Retinal pigment epithelial cell (primary cell): Measurements from ENCODE around the gene ALG2.

Experiments used
- DNase-seq: peaks from one replicate; pipeline ENCODE4 v3.0.0-alpha.2; 2010; ENCODE audit warnings: low read depth
- H3K4me3 ChIP-seq: 2 replicates; pipeline ENCODE4 v1.5.1; 2011; ENCODE audit warnings: mild to moderate bottlenecking, low read length, control low read depth, moderate library complexity
- TF ChIP-seq, protein P1 (sequence below): conservative IDR thresholded peaks from 2 replicates; pipeline ENCODE4 v1.5.1; 2011; ENCODE audit warnings: low read depth, low read length, control low read depth, inconsistent platforms

ALG2 gene

DNA sequence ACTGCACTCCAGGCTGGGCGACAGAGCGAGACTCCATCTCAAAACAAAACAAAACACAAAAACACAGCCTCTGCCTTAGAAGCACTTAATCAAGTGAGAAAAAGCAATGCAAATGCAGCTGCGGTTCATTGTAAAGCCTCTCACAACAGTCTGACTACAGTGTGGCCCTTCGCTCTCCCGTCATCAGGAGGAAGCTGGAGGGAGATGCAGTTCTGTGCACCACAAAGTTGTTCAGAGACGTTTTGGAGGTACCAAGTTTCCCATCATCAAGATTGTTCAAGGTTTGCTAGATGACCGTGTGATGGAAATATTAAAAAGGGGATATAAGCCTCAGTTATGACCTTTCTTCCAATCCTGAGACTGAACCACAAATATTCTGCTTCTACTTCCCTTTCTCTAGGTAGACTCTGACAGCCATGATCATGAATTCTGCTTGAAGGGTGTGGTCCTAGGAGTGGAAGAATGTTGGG lies 41.2 kb upstream of the ALG2 start:
- H3K4me3 ChIP-seq, result no peak overlapping the region
- TF ChIP-seq, protein P1, sequence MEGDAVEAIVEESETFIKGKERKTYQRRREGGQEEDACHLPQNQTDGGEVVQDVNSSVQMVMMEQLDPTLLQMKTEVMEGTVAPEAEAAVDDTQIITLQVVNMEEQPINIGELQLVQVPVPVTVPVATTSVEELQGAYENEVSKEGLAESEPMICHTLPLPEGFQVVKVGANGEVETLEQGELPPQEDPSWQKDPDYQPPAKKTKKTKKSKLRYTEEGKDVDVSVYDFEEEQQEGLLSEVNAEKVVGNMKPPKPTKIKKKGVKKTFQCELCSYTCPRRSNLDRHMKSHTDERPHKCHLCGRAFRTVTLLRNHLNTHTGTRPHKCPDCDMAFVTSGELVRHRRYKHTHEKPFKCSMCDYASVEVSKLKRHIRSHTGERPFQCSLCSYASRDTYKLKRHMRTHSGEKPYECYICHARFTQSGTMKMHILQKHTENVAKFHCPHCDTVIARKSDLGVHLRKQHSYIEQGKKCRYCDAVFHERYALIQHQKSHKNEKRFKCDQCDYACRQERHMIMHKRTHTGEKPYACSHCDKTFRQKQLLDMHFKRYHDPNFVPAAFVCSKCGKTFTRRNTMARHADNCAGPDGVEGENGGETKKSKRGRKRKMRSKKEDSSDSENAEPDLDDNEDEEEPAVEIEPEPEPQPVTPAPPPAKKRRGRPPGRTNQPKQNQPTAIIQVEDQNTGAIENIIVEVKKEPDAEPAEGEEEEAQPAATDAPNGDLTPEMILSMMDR, result no peak
- no peak for DNase-seq

DNA sequence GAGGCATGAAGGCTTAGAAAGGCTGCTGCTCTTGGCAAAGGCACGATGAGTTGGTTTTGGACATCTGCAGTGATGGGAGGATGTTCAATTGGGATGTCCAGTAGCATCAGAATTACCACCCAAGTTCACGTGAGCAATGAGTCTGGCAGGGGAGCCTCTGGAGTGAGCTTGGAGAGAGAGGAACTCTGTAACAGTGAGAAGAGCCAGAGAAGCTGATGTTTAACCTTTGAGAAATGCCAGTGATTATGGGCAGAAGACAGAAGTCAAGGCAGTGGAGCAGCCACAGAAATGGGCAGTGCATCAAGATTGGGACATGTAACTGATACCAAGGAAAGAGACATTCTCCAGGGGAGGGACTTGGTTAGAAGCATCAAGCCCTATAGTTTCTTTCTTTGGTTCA lies 40.2 kb upstream of the ALG2 start:
- TF ChIP-seq, protein P1, result no peak
- DNase-seq, result no peak
- no peak overlapping the region for H3K4me3 ChIP-seq

DNA sequence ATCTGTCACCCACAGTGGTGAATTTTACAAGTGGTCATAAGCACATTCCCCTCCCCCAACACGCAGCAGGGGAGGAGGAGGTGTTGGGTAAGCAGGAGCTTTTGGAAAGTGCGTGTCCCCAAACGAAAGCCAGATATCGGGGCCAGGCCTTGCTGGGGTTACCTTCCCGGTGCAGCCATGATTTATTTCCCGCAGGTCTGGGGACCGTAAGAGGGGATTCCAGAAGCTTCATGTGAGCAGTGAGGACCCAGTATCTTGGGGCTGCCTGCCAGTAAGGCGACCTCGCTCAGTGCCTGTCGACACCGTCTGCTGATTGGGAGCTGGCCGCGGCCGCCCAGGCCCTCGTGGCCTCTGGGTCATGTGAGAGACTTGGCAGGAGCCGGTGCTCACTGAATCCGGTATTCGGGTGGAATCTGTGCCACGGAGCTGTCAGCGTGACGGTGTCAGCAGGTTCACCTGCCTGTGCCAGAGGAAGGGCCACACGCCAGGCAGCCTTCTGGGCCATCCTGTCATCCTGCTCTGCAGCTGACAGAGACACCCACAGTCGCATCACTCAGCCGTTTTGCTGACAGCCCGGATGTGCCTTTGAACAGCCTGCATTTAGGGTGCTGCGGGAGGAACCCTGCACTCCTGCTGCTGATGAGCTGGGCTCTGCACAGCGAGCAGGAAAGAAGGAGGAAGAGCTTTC lies 37.6 kb upstream of the ALG2 start:
- peak; percentile 45 for DNase-seq
- TF ChIP-seq, protein P1, result no peak
- peak overlapping the region; percentile 35 for H3K4me3 ChIP-seq

DNA sequence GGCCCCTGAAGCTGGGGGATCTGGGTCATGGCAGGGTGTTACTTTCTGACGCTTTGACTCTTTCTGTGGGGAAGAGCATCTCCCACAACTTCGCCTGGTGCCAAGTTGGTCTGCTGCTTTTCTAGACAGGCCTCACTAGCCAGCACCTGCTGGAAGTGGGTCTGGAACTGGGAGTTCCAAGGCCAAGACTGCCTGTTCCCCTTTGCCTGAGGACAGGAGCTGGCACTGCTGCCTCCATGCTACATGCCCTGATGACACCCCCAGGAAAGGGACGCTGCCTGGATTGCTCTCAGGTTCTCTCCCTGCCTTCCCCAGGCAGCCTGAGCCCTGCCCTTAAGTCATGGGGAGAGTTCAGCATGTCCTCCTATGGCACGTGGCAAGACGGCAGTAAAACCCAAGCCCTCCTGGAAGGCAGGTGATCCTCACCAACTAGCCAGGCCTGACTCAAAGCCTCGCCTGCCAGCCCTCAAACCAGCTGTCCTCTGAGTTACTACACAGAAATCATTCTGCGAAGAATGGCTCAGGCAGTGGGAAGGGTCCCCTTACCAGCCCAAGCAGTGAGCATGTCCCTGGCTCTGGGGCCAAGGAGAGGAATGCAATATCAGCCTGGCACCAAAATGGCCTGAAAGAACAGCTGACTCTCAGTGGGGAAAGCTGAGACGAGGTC lies 36.1 kb upstream of the ALG2 start:
- no peak overlapping the region for H3K4me3 ChIP-seq
- DNase-seq, result no peak
- TF ChIP-seq, protein P1, result no peak

DNA sequence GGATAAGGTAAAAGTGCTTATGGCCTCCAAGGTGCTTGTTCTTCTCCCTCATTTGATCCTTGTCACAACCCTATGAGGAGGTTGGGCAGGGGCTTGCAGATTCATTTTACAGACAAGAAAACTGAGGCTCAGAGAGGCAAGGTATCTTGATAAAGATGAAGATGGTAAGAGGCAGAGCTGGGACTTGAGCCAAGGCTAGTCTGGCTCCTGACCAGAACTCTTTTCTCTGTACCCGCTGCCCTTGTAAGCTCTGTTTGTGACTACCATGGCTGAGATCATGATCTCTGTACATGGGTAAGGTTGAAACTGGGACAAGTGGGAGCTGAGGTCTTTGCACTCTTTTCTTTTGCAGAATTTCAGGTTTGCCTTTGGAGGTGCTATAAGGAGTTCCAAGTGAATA lies 33.9 kb upstream of the ALG2 start:
- TF ChIP-seq, protein P1, result no peak
- no peak for DNase-seq

DNA sequence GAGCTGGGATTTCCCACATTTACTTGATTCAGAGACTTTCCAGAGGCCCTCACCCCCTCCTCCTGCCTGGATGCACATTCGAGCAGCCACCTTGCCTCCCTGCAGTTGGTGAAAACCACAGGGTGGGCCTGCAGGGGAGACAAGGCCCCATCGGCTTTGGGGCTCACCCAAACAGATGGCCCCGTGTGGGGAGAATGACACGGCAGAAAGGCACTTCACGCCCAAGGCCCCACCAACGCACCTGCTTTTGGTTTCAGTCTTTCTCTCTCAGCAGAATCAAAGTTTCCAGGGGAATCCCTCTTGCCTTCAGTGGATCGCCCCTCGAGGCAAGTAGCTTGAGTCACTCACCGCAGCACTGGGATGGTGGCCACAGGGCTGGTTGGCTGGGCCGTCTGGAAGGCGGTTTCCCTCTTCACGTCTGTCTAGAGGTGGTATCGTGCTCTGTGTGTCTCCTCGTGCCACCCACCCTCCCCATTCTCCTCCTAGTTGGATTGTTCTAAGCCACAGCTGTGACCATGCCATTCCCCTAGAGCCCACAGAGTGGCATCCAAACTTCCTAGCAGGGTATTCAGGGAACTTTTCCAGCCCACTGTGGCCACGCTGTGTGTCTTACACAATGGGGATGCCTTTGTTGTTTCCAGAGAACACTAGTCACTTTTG lies 32.2 kb upstream of the ALG2 start:
- DNase-seq, result no peak
- TF ChIP-seq, protein P1, result no peak
- no peak overlapping the region for H3K4me3 ChIP-seq

More for the DNA sequence above, 33.9 kb upstream of the ALG2 start:
- H3K4me3 ChIP-seq, result no peak overlapping the region

DNA sequence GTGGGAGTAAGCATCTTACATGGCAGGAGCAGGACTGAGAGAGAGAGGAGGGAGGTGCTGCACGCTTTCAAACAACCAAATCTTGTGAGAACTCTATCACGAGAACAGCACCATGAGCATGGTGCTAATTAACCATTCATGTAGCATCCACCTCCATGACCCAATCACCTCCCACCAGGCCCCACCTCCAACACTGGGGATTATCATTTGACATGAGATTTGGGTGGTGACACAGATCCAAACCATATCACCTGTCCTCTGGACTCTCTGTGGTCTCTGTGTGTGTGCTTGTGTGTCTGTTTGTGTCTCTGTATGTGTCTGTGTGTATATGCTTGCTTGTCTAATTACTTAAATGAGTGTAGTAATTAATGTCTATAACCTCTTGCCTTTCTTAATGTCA lies 31.4 kb upstream of the ALG2 start:
- H3K4me3 ChIP-seq, result no peak overlapping the region
- DNase-seq, result no peak
- TF ChIP-seq, protein P1, result no peak
